Measurements from ENCODE around the gene DXO.
"Not testable (repeated sequence)": the region's sequence is repeated elsewhere in the genome, so short reads cannot be mapped to it uniquely, and the experiment has no call there.

DNA sequence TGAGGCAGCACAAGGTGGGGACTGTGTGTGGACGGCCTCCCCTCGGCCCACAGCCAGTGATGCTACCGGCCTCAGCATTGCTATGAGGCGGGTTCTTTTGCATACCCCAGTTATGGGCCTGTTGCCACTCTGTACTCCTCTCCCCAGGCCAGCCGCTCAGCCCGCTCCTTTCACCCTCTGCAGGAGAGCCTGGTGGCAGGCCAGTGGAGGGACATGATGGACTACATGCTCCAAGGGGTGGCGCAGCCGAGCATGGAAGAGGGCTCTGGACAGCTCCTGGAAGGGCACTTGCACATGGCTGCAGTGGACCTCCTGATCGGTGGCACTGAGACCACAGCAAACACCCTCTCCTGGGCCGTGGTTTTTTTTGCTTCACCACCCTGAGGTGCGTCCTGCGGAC lies 35.1 kb upstream of the DXO start:
- TF ChIP-seq, protein P1, sequence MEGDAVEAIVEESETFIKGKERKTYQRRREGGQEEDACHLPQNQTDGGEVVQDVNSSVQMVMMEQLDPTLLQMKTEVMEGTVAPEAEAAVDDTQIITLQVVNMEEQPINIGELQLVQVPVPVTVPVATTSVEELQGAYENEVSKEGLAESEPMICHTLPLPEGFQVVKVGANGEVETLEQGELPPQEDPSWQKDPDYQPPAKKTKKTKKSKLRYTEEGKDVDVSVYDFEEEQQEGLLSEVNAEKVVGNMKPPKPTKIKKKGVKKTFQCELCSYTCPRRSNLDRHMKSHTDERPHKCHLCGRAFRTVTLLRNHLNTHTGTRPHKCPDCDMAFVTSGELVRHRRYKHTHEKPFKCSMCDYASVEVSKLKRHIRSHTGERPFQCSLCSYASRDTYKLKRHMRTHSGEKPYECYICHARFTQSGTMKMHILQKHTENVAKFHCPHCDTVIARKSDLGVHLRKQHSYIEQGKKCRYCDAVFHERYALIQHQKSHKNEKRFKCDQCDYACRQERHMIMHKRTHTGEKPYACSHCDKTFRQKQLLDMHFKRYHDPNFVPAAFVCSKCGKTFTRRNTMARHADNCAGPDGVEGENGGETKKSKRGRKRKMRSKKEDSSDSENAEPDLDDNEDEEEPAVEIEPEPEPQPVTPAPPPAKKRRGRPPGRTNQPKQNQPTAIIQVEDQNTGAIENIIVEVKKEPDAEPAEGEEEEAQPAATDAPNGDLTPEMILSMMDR (IDR thresholded peaks at IDR 0.05), result not testable (repeated sequence)
- TF ChIP-seq EZH2 (IDR thresholded peaks at IDR 0.05; ENCODE audit: borderline replicate concordance, insufficient read depth, low read depth, low read length, poor library complexity, severe bottlenecking), result not testable (repeated sequence)

Measured in B cell (primary cell).